MM.1S (cell line): Measurements from ENCODE around the gene TSEN2.

Experiments
- CTCF ChIP-seq: fragments of 300-600 bp; sonication (generic); IDR thresholded peaks from 2 replicates; pipeline ENCODE4 v1.5.1; 2016; ENCODE audit warnings: antibody characterized with exemption, low read length, mixed read lengths
- EZH2 ChIP-seq: fragments of 300-600 bp; sonication (generic); optimal IDR thresholded peaks from 2 replicates; pipeline ENCODE3; 2017; ENCODE audit warnings: low read depth, mild to moderate bottlenecking, antibody characterized with exemption, low read length, mixed read lengths
- EZH2phosphoT487 ChIP-seq: fragments of 300-600 bp; sonication (generic); IDR thresholded peaks from 2 replicates; pipeline ENCODE4 v1.6.1; 2018; ENCODE audit warnings: antibody characterized with exemption, low read length

DNA sequence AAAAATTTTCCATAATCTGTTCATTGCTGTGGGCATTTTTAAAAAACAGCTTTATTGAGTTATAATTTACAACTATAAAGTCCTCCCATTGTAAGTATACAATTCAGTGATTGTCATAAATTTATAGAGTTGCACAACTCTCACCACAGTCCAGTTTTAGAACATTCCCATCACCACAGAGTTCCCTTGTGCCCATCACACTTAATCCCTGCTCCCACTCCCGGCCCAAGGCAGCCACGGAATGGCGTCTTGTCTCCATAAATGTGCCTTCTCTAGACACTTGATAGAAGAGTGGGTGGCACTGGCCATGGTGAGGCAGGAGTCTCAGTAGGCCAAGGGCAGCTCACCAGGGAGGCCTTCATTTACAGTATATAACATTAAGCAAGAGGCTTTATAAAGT, 6.3 kb downstream of the TSEN2 start:
- no peak for TF ChIP-seq CTCF
- no peak for TF ChIP-seq EZH2
- no peak for TF ChIP-seq EZH2phosphoT487
